ENCODE data around the gene DLGAP3.
A peak's percentile ranks its signal among the peaks of the same experiment; 100 is the strongest.

The DLGAP3 gene

DNA sequence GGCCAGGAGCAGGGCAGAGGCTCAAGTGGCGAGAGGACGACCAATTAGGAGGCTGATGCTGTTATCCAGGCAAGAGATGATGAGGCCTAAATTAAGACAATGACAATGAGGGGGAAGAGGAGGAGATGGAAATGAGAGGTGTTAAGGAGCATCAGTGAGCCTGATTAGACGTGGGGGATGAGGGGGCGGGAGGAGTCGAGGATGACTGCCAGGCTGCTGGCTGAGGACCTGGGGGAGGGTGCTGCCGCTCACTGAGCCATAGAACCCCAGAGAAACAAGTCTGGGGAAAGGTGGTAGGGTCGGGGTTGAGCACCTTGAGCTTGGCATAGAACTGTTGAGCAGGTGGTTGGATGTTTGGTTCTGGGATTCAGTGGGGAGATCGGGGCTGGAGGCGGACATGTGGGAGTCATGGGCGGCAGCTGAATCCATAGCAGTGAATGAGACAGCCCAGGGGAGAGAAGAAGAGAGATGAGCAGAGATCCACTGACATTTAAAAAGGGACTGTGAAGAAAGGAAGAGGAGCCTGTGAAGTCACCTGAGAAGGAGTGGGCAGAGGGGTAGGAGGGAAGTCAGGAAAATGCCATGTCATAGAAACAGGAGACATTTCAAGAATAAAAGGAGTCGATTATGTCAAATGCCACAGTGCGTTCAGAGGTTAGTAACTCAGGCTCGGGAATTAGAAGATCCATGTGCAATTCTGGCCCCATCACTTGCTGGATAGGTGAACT, 28.5 kb downstream of the DLGAP3 start:
- DNase-seq = no peak

DNA sequence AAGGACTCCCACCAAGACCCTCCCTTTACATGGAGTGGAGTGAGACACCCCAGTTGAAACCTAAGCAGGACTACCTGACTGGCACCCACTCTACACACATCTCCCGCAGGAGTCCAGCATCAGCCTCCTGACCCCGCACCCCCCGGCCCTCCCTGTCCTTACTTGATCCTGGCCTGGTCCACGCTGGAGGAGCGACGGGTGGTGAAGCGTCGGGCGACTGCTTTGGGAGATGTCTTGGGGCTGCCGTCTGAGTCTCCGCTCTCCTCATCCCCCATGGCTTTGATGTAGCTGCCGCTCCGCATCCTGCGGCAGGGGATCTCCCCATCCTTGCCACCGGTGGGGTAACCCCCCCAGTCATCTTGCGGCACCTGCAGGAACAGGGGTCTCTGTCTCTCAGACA, 29.5 kb downstream of the DLGAP3 start:
- no peak for DNase-seq

DNA sequence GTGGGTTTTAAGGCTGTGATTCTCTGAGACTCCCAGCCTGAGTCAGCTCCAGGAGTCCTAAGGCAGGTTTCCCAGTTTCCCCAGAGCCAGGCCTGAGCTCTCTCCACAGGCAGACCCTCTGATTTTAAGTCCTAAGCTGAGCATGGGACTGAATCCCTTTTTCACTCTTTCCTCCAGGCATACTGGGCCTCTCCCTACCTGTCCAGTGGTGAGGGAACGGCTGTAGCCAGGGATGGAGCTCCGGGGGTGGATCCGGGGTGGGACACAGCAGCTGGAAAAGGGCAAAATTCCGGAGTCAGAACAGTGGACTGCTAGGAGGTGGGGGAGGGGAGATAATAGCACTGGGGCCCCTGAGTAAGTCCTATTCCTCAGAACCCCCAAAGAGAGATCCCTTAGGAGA, 30.0 kb downstream of the DLGAP3 start:
- no peak for DNase-seq

DNA sequence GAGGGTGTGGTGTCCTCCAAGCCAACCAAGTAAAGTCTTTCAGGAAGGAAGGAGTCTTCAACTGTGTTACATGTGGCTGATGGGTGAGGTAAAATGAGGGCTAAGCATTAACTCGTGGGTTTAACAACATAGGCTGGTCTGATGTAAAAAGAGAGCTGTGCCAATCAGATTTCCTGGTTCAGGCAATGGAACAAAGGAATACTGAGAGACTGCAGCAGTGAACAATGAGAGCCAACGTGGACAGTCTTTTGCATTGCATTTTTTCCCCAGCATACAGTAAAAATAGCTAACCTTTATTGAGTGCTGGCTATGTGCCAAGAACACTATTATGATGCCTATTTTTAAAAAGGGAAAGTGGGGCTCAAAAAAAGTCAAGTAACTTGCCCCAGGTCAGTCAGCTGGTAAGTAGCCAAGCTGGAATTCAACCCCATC, 31.1 kb downstream of the DLGAP3 start:
- no peak for DNase-seq

DNA sequence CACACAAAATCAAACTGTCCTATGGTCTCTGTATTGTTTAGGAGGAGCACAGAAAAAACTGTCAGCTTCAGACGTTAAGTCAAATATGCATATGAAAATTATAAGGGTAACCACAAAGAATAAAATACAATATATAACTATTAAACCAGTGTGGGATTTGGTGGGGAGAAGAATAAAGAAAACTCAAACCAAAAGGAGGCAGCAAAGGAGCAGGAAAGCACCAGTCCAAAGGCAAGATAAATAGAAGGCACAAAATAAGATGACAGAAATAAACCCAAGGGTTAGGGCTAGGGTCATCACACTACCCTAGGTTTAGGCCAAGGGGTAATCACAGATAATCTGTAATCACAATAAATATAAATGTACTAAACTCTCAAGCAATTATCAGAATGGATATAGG, 32.8 kb downstream of the DLGAP3 start:
- no peak for DNase-seq

DNA sequence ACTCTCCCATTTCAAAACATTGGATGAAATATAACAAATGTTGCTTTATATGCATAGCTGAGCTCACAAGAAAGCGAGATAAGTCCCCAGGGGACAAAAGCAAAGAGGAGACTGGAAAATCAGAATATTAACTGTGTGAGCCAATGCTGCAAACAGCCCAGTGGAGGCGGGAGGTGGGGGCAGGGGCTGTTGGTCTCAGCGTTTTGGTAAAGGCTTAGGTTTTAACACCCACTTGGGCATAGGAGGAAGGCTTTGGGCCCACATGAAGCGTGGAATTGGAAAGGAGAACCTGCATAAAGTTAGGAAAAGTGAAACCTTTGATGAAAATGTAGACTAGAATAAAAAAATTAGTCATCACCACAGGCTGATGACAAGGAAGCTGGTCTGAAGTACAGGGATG, 39.7 kb downstream of the DLGAP3 start:
- DNase-seq = no peak

DNA sequence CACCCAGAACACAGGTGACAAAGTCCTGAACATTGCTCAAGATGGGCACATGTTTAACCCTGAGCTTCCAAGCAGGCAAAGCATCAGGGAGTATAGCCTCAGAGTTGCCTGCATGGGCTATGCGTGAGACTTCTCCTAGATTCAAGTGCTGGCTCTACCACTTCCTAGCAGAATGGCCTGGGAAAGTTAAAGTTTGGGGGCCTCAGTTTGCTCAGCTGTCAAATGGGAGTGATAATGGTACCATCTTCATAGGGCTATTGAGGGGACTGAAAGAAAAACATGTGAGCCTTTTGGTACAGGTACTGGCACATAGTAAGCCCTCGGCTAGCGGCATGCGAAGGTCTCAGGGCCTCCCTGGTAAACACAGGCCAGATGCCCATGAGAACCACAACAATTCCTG, 41.9 kb downstream of the DLGAP3 start:
- DNase-seq = no peak

DNA sequence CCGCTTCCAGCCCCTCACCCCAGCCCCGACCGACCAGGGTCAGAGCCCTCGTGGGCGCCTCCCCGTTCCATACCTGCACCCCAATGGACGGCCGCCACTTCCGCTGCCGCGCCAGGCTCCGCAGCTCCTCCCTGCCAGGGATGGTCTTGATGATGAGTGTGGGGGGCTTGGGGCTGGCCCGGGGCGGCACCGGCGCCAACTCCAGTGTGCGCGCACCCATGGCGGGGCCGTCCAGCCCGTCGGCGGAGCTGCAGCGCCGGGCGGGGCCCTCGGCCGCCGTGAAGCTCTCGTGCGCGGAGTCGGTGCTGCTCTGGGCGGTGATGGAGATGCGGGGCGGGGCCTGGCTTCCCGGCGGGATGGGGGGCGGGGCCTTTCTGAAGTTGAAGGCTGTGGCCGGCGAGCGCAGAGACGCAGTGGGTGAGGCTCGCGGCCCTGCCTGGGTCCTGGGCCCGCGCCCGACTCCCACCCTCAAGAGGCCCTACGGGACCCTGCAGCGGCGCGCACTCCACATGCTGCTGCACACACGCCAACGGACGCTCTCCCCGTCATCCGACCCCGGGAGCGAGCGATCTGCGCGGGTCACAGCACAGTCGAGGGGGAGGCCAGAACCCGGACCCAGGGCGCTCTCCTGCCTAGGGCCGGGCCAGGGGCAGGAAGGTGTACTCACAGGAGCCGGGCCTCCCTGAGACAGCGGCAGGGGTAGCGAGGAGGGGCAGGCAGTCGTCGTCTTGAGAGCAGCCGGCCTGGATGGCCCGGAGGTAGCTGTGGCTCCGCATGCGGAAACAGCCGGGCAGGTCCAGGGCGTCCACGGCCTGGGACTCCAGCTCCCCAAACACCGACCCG, 43.8 kb downstream of the DLGAP3 start:
- peak; percentile 77 for DNase-seq

DNA sequence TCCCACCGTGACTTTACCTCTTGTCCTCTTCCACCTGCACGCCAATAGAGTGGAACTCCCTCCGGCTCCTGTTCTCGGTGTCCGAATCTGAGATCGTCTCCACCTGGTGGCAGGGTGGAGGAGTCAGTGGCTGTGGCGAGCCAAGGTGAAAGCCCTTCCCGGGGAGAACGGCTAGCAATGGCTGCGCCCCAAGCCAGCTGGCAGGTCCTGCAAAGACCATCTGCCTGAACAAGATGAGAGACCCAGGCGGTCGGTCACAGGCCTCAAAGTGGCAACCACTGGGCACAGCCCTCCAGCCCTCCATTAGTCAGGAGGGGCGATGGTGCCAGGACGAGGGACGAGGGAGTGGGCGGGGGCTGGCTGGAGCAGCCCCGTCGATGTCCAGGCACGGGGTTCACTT, 44.5 kb downstream of the DLGAP3 start:
- DNase-seq = peak; percentile 7

DNA sequence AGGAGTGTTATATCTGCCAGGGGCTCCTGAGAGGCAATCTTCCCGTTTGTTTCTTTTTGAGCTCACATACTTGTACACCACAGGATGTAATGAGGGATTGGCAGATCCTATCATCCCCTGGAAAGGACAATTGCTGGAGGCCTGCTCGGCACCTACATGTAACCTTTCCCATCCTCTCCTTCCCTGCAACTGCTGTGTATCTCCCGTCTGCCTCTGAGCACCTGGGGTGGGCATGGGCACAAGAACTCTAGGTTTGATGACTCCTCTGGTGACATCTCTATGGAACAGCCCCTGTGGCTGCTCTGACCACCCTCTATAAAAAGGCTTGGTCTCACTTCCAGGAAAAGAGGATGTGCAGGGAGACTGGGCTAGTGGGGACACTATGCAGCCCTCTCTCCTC, 44.9 kb downstream of the DLGAP3 start:
- DNase-seq = no peak

DNA sequence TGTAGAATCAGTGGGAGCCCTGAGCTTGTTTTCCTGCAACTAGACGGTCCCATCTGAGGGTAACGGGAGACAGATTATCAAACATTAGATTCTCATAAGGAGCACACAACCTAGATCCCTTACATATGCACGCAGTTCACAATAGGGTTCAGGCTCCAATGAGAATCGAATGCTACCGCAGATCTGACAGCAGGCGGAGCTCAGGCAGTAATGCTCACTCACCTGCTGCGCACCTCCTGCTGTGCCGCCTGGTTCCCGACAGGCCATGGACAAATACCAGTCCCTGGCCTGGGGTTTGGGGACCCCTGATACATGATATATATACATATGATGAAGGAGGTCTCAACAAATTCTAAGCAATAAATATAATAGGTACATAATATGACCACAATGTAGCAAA, 50.2 kb downstream of the DLGAP3 start:
- DNase-seq = peak; percentile 19

DNA sequence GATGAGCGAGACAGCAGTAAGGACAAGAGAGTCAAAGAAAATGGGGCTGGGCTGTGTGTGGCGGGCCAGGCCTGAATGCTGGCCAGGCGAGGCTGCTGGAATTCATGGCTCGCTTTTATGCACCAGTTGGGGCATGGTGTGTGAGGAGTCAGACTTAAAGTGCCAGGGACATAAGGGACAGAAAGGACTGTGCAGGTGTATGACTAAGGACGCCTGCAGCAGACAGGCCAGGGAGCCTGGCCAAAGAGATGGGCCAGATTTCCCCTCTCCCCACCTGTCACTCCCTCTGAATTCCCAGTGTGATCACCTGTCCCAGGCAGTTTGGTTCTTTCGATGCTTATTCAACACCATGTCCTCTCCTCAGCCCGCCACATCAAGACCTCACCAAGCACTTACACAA, 53.0 kb downstream of the DLGAP3 start:
- no peak for DNase-seq

DNA sequence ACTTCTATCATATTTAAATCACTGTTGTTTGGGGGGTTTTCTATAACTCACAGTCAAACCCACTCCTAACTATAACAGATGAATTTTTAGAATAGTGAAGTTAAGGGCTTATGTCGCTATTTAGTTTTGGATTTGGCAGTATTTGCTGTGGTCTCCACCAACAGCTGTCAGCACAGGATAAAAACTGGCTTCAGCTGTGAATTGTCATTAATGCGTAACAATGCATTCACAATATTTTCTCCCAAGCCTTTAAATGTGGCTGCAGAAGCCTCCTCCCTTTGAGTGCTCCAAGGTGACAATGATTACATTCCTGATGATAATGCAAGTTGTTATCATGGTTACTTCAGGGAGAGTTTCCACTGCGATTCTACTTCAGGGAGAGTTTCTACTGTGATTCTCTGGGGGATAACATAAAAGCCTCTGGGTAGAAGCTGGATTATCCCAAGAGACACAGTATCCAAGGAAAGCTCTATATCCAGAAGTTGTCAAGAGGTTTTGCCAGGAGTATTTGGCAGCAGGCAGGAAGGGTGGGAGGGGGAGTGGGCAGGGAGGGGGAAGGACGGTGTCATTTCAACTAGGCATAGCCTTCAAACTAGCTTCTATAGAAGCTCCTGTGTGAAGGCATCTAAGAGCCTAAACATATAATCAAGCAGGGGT, 55.0 kb downstream of the DLGAP3 start:
- no peak for DNase-seq

DNA sequence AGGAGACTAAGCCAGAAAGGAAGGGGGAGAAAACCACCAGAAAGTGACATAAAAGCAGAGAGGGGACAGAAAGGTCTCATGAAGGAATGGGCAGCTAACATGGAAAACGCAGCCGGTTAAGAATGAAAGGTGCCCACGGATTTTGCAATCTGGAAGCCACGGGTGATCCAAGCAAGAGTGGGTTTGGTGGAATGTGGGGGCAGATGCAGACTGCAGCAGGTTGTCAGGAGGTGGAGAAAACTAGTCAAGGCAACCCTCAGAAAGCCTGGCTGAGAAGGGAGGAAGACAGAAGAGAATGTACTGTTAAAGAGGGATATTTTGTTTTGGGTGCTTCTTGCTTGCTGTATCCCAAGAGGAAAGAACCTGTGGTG, 57.3 kb downstream of the DLGAP3 start:
- DNase-seq = no peak

DNA sequence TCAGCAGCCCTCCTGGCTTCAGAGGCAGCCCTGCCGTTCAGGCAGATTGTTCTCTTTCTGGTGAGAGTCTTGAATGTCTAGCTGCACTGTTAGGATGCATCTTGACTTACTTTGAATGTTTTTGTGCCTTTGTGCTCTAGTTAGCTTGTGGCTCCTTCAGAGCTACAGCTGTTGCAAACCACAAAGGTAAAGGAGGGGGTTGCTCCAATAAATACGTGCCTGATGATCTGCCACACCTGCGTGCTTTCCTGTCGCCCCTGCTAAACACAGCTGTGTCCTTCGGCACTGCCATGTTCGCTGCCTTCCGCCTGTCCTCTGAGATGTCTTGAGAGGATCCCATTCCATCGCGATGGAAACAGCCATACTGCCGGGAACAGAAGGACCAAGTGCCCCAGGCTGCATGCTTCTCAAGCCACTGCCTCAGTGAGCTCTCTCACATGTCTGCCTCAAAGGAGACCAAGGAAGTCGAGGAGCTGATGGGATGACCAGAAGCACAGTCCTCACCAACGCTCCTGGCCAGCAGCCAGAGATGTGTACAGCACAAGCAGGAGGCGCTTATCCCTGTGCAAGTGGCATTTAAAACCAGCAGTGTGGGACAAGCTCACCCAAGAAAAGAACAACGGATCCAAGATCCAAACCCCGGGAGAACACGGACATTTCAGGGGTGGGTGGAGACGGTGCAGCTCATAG, 57.9 kb downstream of the DLGAP3 start:
- DNase-seq = no peak

DNA sequence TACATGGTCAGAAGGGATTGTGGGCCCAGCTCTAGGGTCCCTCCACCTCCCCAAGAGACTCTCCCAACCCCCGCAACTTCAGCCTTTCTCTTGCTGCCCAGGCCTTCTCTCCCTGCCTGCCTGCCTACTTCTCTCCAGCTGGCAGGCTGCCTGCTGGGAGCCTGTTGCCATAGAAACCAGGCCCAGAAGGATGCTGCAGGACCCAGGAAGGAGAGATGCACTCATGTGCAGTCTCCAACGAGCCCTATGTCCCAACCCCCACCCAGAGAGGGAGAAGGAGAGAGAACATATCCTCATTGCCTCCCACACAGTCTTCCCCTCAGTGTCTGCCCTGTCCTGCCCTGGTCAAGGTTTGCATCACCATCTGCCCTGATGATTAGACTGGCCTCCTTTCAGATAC, 59.1 kb downstream of the DLGAP3 start:
- DNase-seq = peak; percentile 69

DNA sequence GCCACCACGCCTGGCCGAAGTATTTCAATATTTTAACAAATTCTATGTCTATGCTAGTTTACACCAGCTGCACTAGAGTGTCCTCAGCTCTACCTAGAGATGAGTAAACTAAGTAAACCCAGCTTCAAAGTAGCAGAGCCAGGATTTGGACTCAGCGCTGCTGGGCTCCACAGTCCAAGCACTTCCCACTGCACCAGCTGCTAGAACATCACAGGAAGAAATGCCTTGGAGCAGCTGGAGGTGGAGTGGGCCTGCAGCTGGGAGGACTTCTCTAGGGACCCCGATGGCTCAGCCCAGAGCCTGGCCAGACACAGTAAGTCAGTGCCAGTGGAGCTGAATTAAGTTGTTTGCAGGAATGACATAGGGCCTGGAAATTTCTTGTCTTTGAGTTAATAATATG, 59.7 kb downstream of the DLGAP3 start:
- peak; percentile 53 for DNase-seq

DNA sequence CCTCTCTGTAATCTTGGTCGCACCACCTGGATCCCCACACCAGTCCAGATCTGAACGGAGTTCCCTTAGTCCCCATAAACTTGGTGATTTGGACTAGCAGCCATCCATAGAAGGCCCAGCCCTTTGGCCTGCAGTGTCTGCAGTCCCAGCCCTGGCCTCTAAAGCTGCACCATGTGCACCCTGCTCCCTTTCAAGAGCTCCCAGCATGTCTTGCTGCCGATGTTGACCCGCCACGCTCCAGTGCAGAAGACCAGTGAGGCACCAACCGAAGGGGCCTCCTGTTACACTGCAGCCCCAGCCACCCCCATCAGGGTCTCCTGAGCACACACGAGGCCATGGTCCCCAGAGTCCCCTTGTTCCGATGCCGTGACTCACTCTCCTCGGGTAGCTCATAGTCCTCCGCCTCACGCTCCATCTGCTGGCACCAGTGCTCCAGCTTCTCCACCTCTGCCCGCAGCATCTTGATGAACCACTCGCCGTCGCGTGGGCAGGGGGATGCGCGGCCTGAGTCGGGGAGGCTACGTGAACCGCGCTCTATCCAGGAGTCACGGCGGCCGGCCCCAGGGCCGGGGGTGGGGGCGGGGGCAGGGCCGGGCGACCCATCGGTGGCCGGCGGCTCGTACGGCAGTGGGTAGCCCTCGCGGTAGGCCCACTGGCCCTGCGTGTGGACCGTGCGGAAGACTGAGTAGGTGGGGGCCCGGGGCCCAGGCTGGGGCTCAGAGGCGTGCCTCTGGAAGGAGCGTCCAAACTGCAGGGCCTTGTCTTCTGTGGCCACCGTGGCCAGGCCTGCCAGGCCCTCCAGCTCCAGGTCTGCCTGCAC, 61.0 kb downstream of the DLGAP3 start:
- no peak for DNase-seq

DNA sequence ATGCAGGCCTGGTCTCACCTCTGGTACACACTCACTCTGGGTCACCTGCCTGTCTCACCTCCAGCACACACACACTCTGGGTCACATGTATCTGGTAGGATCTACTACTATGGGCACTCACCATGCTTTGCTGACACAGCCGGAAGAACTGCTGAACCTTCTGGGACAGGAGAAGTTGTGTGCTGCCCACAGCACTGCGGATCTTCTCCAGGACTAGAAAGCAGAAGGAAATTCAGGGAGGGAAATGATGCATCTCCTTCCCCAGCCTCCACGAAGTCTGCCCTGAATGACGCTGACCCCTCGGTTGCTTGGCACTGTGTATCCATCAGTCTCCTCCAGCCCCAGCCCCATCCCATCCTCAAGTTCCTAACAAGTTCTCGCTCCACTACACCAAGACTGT, 62.0 kb downstream of the DLGAP3 start:
- DNase-seq = no peak

DNA sequence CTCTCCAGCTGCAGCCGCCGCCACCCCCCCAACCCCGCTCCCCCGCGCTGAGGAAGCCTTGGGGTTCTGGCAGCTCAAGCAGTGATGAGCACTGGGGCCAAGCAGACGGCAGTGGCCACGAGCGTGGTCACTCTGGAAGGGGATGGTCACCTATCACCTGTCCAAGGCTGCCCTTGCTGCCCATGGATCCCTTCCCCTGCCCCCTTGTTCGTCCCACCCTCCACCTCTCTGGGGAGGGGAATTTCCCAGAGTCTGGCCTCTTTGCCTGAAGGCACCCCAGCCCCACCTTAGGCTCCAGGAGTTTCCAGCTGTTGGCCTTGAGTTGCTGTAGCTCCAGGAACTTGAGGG, 62.7 kb downstream of the DLGAP3 start:
- DNase-seq = no peak

DNA sequence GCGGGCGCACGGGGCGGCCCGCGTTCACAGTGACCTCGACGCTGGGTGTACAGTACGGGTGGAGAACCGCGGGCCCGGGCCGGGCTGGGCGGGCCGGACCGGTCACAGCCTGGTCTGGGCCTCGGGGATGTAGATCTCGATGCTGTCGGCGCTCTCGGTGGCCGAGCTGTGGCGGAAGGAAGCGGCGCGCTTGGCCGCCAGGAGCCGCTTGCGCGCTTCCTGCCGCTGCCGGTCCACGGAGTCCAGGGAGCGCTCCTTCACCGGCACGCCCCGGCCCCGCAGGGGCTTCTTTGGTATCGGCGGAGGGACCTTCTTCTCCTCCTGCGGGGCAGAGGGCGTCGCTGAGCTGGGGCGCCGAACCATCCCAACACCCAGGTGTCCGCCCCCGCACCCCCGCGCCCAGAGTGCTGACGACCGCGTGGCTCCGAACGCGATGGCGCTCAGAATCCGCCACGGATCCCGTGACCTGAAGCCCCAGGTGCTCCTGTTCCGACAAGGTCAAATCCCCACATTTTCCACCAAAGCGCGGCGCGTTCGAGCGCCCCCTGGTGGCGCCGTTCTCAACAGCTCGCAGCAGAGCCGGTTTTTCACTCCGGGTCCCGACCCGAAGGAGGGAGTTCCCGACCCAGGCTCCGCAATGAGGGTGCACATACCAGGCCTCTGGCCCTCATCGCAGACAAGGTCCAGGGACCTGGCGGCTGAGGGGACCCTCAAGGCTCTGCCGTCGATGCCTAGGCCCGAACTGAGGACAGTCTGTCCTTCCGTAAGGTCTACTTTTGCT, 63.3 kb downstream of the DLGAP3 start:
- DNase-seq = peak; percentile 92

DNA sequence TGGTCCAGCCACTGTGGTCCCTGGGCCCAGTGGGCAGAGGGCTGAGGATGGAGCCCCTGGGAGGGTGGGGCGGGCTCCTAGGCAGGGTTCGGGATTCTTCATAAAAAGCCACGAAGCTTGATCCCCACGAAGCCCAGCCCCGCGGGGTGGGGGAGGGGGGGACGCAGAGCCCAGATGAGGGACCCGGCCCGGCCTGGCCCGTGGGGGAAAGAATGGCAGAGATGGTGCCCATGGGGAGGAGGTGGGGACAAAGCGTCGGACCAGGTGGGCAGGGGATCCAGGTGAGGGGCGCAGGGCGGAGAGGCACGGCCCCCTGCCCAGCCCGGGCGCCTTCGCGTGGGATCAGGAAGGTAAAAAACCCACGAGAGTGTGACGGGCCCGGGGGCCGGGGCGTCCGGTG, 63.9 kb downstream of the DLGAP3 start:
- DNase-seq = no peak

All from eye (tissue), 1 donor.